ENCODE data around the gene BEND7.

DNA sequence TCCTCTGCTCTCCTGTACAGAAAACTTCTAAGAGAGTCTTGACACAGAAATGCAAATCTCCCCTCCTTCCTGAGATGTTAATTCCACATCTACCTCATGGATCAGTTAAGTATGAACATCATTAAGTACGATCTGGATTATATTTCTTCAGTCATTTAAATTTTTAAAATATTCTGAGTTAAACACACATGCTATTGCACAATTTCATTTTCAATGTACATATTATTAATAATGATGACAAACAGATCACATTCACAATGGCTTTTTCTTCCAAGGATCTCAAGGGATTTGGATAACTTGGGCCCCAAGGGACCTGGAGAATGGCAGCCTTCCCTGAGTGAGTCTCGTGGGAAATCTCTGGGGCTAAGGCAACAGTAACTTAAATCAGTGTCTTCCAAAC lies 16.2 kb downstream of the BEND7 start:
- TF ChIP-seq POLR2AphosphoS5 (IDR thresholded peaks at IDR 0.05) (no peak), POLR2A (IDR thresholded peaks at IDR 0.05) (no peak), EP300 (IDR thresholded peaks at IDR 0.05) (no peak)
- TF ChIP-seq, protein P1, sequence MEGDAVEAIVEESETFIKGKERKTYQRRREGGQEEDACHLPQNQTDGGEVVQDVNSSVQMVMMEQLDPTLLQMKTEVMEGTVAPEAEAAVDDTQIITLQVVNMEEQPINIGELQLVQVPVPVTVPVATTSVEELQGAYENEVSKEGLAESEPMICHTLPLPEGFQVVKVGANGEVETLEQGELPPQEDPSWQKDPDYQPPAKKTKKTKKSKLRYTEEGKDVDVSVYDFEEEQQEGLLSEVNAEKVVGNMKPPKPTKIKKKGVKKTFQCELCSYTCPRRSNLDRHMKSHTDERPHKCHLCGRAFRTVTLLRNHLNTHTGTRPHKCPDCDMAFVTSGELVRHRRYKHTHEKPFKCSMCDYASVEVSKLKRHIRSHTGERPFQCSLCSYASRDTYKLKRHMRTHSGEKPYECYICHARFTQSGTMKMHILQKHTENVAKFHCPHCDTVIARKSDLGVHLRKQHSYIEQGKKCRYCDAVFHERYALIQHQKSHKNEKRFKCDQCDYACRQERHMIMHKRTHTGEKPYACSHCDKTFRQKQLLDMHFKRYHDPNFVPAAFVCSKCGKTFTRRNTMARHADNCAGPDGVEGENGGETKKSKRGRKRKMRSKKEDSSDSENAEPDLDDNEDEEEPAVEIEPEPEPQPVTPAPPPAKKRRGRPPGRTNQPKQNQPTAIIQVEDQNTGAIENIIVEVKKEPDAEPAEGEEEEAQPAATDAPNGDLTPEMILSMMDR (IDR thresholded peaks at IDR 0.05): no peak

Measured in stomach (tissue), 4 donors.